GM21786 (cell line): ENCODE measurements around the gene HCFC1R1.

ENCODE experiments used
- ATAC-seq: cut with Tn5 transposase; IDR thresholded peaks from one replicate; pipeline ENCODE4 v1.9.1; 2021; ENCODE audit not compliant: unreplicated experiment

The HCFC1R1 gene

GRCh38 chr16:2976673-2977072 lies 47.1 kb downstream of the HCFC1R1 start:
- no peak for ATAC-seq

- no peak for ATAC-seq
These were observed 47.5 kb downstream of the HCFC1R1 start for GRCh38 chr16:2976201-2976600.

GRCh38 chr16:2975161-2975795 lies 48.5 kb downstream of the HCFC1R1 start:
- ATAC-seq = no peak

GRCh38 chr16:2974319-2975056 lies 49.3 kb downstream of the HCFC1R1 start:
- ATAC-seq = no peak

- no peak for ATAC-seq
These were observed 50.0 kb downstream of the HCFC1R1 start for GRCh38 chr16:2973605-2974318.

- ATAC-seq = no peak
These were observed 50.6 kb downstream of the HCFC1R1 start for GRCh38 chr16:2973093-2973492.
